ENCODE measurements around the gene MARCHF9.
"Not testable (repeated sequence)": the region's sequence is repeated elsewhere in the genome, so short reads cannot be mapped to it uniquely, and the experiment has no call there.

The MARCHF9 gene

DNA sequence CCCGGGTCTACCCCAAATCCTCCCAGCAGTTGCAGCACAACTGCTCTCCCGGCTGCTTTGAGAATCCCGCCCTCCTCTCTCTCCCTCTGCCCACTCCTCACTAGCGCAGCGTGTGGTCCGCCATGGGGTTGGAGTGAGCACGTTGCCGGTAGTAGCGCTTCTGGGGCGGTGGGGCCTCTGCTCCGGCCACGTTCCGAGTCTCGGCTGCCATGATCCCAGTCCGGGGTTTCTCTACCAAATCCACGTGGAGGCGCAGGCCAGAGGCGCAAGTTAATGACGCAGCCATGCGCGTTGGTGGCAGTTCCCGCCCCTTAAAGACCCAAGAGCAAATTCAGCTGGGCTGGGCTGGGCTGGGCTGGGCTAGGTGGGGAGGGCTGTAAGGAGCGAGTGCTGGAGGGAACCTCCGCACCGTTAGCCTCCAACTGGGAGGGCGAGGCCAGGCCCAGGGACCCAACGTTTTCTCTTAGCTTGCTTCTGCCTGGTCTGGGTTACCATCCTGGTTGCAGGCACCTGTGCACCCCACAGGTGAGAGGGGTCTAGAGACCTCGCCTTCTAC lies 17.0 kb downstream of the MARCHF9 start, which contains the start of gene METTL1:
Gene METTL1 (minus strand): TSS at position 233 of the 556 bp plus-strand sequence. CDS start 22 bp downstream, at position 211.
- peak; percentile 97 for DNase-seq

DNA sequence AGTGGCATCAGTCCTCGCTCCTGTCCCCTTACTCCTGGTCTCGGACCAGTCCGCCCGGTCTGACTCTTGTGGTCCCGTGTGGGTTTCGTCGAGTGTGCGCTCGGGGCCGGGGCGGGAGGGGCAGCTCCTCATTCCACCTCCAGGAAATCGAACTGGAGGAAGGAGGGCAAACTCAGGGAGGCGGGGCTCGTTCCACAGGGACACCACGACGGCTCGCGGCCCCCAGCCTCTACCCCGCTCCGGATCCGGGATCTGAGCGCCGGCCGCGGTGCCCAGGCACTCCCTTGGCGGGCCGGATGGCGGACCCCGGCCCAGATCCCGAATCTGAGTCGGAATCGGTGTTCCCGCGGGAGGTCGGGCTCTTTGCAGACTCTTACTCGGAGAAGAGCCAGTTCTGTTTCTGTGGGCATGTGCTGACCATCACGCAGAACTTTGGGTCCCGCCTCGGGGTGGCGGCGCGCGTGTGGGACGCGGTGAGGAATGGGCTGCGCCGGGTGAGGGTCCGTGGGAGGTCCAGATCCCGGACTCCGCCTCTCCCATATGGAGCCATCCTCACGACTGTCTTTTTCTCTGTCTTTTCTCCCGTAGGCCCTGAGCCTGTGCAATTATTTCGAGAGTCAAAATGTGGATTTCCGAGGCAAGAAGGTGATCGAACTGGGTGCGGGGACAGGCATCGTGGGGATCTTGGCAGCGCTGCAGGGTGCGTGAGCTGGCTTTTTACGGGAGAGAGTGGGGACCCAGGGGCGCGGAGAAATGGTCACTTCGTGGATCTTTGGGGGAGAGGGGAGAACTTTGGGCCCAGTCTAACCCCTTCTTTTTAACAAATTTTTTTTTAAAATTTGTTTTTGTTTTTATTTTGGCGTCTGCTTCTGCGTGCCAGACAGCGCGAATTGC lies 17.8 kb downstream of the MARCHF9 start, which contains the start of gene EEF1AKMT3:
Gene EEF1AKMT3 (plus strand): TSS at position 186 of the 894 bp plus-strand sequence. CDS start 111 bp downstream, at position 297.
- DNase-seq: peak; percentile 49

GRCh38 chr12:57774634-57775033 lies 19.7 kb downstream of the MARCHF9 start:
- DNase-seq: not testable (repeated sequence)

DNA sequence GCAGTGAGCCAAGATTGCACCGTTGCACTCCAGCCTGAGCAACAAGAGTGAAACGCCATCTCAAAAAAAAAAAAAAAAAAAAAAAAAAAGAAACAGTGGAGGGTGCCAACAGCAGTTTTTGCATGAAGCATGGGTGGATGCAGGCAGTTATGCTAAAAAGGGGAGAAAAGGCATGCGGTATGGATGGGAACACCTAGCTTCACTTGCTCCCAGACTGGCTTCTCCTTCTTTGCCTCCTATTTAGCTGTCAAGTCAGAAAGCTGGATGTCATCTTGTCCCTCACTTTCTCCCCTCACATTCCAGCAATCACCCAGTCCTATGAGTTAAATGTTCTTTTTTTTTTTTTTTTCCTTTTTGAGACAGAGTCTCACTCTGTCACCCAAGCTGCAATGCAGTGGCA lies 20.1 kb downstream of the MARCHF9 start:
- DNase-seq: no peak

DNA sequence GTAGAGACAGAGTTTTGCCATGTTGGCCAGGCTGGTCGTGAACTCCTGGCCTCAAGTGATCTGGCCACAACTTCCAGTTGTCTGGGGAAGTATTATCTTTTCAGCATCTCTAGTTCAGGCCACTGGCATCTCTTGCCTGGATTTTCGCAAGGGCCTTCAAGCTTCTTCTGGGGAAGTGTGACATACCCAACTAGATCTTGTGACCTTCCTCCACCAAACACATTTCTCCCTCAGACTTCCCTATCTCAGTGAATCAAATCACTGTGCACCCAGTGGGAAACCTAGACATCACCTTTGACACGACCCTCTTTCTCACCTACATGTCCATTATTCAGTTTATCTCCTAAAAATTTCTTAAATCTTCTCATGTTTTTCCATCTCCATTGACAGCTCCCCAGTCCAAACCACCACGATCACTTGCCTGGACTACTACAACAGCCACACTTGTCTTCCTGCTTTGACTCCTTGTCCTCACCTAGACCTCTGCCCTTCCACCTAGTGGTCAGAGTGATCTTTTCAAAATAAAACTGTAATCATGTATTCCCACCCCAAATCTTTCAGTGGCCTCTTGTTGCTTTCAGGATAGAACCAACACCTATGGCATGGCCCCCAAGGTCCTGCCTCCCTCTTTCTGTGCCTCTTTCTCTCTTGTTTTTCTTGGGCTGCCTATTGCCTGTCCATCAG lies 20.8 kb downstream of the MARCHF9 start:
- DNase-seq: no peak

- no peak for DNase-seq
These were observed 21.3 kb downstream of the MARCHF9 start for GRCh38 chr12:57776247-57776587.

- DNase-seq: no peak
These were observed 22.5 kb downstream of the MARCHF9 start for GRCh38 chr12:57777367-57777766.

DNA sequence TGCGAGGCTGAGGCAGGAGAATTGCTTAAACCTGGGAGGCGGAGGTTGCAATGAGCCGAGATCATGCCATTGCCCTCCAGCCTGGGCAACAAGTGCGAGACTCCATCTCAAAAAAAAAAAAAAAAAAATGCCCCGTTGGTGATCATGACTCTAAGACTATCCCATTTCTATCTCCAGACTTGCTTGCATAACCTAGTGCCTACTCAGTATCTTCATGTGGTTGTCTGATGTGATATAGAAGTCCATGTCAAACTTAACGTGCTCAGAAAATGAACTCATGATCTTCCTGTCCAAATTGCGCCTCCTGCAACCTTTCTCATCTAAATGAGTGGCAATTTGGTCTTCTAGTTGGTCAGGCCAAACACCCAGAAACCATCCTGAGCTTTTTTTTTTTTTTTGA lies 23.0 kb downstream of the MARCHF9 start:
- no peak for DNase-seq

DNA sequence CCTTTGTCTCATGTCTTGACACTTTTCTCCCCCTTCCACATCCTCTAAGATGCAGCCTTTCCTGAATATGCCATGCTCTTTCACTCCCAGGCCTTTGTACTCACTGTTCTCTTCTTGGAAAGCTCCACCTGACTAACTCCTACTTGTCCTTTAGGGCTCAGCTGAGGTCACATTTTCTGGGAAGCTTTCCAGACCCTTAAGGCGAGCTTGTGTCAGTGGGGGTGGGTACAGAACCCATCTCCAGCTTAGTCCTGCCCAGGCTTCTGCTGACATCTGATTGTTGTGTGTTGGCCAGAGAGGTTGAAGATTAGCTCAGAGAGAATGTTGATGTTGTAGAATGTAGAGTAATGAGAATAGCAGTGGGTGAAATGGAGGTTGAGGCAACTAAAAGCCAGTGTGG lies 24.8 kb downstream of the MARCHF9 start:
- DNase-seq: no peak

- no peak for DNase-seq
These were observed 25.5 kb downstream of the MARCHF9 start for GRCh38 chr12:57780284-57780897.

DNA sequence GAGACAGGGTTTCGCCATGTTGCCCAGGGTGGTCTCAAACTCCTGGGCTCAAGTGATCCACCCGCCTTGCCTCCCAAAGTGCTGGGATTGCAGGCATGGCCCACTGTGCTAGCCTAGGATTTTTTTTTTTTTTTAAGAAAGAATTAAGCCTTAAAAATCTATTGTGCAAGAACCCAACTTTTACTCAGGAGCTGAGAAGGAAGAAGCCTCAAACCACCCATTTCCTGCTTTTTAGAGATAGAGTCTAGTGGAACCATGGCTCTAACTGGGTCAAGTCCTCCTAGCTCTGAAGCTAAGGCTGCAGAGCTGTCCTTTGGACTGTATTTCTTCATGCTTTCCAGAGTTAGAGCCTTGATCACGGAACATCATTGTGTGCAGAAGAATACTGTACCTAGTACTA lies 26.3 kb downstream of the MARCHF9 start:
- no peak for DNase-seq

GRCh38 chr12:57781801-57782200 lies 26.9 kb downstream of the MARCHF9 start:
- no peak for DNase-seq

GRCh38 chr12:57782243-57782607 lies 27.3 kb downstream of the MARCHF9 start:
- no peak for DNase-seq

DNA sequence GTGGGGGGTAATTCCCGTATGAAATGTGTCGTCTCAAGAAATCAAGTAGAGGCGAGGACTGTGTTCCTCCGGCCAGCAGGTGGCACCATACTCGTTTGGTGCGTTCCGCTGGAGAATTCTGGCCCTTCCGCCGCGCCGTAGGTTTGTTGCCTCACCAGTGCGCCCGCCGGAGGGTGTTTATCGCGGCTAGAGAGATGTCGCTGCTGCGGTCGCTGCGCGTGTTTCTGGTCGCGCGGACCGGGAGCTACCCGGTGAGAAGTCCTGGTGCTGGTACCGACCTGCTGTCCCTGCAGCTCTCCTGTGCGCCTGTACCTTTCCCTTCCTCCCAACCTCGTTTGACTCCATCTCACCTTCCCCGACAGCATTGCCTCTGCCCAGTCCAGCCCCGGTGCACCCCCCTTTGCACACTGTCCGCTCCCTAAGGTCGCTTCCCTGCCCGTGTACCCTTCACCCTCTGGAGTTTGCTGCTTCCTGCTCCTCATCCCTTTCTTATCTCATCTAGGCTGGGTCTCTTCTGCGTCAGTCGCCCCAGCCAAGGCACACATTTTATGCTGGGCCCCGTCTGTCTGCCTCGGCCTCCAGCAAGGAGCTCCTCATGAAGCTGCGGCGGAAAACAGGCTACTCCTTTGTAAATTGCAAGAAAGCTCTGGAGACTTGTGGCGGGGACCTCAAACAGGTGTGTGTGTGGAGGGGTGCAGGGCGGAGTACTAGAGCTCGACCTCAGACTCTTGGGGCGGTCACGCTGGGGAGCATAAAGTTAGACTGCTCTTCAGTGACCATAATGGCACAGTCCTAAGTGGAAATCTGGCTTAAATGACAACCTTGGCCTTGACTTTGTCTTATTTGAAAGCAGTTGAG lies 27.9 kb downstream of the MARCHF9 start, which contains the start of gene TSFM:
Gene TSFM (plus strand): TSS at position 180 of the 858 bp plus-strand sequence. CDS start 15 bp downstream, at position 195.
- DNase-seq: peak; percentile 95

- no peak for DNase-seq
These were observed 28.5 kb downstream of the MARCHF9 start for GRCh38 chr12:57783466-57783801.

GRCh38 chr12:57783861-57784260 lies 29.0 kb downstream of the MARCHF9 start:
- DNase-seq: no peak

DNA sequence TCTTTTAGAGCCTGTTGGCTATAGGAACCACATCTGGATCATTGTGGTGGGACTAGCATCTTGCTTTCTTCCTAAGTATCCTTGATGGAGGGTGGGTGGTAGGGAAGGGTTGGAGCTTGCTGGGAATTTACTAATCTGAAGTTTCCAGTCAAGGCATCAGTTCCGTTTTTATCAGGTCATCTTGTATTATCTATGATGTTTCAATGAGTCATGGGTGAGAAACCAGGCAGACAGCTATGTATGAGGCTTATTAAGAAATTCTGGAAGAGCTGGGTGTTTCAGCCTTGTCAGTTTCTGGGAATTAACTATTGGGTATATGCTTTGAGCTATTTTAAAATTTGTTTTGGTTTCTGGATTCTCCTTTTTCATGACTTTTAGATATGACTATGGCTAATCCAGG lies 39.0 kb downstream of the MARCHF9 start:
- DNase-seq: no peak

DNA sequence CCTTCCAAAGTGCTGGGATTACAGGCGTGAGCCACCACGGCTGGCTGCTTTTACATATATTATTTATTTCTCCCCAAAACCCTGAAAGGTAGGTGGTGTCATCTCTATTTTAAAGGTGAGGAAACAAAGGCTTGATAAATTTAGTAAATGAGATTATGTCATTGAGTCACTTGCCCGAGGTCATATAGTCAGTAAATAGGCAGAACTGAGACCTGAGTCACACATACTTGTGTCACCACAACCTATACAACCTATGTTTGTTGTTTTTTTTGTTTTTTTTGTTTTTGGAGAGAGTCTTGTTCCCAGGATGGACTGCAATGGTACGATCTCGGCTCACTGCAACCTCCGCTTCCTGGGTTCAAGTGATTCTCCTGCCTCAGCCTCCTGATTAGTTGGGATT lies 40.5 kb downstream of the MARCHF9 start:
- no peak for DNase-seq

- DNase-seq: no peak
These were observed 42.1 kb downstream of the MARCHF9 start for GRCh38 chr12:57796996-57797395.

DNA sequence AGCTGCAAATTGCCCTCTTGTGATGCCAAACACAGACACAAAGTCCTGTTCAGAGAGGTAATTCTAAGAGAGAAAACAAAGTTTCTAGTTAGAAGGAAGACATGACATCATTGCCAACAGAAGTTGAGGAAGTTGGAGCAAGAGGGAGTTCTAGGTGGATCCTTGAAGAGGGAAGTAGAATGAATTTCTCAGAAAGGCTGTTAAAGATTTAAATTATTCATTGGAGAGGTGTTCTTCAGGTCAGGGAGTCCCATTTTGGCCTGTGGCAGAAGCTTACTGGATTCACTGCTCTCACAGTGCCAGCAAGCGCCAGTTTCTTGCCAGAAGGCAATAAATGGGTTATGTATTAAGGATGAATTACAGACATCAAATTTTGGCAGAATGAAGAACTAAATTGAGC lies 43.0 kb downstream of the MARCHF9 start:
- no peak for DNase-seq

DNA sequence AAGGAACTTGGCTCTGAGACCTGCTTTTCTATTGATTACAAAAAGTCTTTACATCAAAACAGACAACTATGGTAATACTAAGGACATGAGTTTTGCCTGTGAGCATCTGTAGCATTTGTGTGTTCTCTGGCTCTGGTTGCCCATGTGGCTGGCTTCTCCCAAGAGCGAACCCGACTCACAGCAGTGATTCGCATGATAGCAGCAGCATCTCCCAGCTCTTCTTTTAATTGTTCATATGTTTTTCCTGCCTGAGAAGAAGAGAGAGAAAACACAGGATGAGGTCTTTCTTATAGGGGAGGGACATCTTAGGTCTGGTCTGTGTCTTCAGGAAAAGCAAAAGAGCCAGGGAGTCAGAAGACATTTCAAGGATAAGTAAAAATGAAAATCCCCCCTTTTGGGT lies 46.1 kb downstream of the MARCHF9 start:
- DNase-seq: no peak

DNA sequence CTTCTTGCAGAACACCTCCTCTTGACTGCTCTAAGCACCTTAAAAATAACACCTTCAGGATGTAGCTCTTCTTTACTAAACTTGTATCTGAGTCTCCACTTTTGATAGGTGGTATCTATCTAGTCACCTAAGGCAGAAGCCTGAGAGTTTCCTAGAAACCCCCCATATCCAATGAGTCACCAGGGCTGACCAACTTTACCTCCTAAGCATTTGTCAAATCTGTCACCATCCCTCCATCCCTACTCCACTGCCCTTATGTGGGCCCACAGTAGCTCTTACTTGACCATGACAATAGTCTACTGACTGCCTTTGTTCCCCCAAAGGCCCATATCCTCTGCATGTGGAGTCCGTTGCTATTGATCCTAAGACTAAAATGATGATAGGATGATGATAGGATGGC lies 47.7 kb downstream of the MARCHF9 start:
- DNase-seq: no peak

Data from activated CD4-positive, alpha-beta T cell treated with anti-CD3 and anti-CD28 coated beads, Interleukin-2, amount 50 U/mL, for 16 hours (primary cell).